GM21825 (cell line): ENCODE measurements around the gene RPL3.

Experiments used
- ATAC-seq: cut with Tn5 transposase; IDR thresholded peaks from one replicate; pipeline ENCODE4 v1.9.1; 2021; ENCODE audit warnings: mild to moderate bottlenecking, moderate library complexity; ENCODE audit not compliant: unreplicated experiment

The RPL3 gene

GRCh38 chr22:39265143-39265886, 54.1 kb downstream of the RPL3 start:
- no peak for ATAC-seq

GRCh38 chr22:39264349-39265038, 54.9 kb downstream of the RPL3 start:
- ATAC-seq = no peak

- no peak for ATAC-seq
Measured at GRCh38 chr22:39263626-39264348, 55.6 kb downstream of the RPL3 start.
